NCI-H128 (cell line): ENCODE data around the gene CC2D1A.
A peak's percentile ranks its signal among the peaks of the same experiment; 100 is the strongest.

ENCODE experiments used
- DNase-seq: peaks from one replicate; lab custom pipeline; 2025; ENCODE audit not compliant: unreplicated experiment; lab: John Stamatoyannopoulos, UW

Gene CC2D1A

DNA sequence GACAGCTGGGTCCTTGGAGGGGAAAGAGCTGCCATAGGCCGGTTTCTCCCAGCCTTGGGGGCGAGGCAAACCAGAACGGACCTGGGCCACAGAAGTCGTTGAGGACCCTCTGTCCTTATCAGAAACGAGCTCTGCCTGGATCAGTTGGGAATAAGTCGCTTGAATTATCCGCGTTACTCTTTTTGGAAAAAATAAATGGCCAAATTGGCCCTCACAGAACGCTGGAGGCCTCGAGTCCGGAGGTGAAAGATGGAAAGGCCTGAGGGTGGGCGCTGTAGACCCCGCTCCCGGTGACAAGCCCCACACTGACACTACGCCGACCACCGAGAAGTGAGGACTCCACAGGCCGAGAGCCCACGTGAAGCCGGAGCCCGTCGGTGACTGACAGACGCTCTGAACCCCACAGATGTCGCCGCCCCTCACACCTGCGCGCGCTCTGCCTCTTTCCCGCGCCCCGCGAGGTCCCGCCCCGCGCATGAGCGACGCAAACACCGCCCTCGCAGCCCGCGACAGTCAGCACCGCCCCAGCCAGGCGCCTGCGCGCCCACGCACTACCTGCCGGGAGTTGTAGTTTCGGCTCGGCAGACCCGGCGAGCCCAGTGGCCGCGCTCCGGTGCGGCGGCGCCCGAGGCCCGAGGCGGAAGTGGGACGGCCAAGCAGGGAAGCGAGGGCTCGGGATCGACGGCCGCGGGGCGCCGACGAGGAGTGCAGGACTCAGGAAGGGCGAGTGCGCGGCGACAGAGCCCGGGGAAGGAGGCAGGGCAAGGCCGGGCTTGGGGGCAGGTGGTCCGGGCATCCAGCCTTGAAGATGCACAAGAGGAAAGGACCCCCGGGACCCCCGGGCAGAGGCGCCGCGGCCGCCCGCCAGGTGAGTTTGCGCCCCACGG, at the start of gene CC2D1A, which contains the start of gene BRME1:
TSS of gene CC2D1A (plus strand) at position 568 of the 887 bp plus-strand sequence. CDS start at position 809, 241 bp downstream.
TSS of gene BRME1 (minus strand) at position 484 of the 887 bp plus-strand sequence. CDS start 1,225 bp downstream, outside the sequence.
- DNase-seq, result peak; percentile 88

GRCh38 chr19:13856497-13856896, 49.5 kb upstream of the CC2D1A start:
- no peak for DNase-seq

DNA sequence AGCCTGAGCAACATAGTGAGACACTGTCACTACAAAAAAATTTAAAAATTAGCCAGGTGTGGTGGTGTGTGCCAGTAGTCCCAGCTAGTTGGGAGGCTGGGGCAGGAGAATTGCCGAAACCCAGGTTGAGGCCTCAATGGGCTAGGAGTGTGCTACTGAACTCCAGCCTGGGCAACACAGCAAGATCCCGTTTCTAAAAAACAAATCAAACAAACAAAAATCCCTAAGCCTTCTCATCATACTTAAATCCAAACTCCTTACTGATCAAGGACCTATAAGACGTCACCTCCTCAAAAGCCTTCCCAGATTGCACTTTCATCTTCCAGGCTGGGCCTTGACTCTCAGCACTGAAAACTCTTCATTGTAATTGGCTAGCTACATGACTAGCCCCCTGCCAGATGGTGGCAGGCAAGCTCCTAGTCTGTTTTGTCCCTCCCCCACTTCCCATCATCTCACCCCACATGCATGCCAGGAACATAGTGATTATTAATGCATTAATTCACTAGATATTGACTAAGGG, 46.6 kb upstream of the CC2D1A start:
- DNase-seq, result no peak

- DNase-seq, result no peak
Measured at GRCh38 chr19:13860679-13861391, 45.2 kb upstream of the CC2D1A start.

DNA sequence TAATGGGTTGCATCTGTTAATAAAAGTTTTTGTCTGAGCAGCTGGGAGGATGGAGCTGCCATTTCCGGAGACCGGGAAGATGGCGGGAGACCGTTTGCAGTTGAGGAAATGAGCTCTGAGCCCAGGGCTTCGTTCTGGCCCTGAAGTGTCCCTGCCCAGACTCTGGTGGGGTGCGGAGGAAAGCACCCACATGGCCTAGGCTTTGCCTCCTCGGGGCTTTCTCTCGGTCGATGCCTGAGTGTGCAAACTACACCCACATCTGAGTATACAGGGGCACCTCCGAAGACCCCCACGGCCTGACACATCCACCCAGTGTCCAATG, 44.6 kb upstream of the CC2D1A start:
- no peak for DNase-seq

DNA sequence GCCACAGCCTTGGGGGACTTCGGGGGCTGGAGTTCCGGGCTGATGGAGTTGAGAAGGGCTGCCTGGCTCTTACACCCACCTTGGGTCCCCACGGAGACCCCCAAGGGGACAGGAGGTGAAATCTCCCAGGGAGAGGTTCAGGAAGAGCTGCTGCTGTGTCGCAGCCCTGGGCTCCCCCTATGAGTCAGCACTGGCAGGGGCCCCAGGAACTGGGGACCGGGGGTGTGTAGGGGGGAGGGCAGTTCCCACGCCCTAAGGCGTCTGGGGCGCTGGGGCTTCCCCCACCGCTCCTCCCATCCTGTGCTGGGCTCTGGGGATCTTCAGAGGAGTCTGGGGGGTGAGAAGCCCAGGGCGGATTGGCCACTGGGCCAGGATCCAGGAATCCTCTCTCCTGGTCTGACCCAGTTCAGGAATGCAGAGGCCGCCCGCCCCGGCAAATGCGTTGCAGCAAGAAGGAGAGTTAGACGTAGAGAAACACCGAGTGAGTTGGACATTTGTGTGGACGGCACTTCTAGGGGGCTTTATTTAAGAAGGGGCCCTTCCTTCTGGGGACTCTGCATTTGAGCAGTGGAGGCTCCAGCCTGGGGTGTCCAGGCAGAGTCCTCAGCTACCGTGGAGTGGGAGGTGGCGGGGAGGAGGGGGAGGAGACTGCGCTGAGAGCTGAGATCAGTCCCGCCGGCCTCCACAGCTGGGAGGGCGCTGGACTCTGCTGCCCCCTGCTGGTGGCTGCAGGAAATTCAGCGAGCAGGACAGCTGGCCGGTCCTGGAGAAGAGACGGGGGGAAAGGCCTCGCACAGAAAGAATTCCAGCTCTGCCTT, 44.1 kb upstream of the CC2D1A start:
- peak; percentile 55 for DNase-seq

- DNase-seq, result no peak
Measured at GRCh38 chr19:13864046-13864666, 41.8 kb upstream of the CC2D1A start.

DNA sequence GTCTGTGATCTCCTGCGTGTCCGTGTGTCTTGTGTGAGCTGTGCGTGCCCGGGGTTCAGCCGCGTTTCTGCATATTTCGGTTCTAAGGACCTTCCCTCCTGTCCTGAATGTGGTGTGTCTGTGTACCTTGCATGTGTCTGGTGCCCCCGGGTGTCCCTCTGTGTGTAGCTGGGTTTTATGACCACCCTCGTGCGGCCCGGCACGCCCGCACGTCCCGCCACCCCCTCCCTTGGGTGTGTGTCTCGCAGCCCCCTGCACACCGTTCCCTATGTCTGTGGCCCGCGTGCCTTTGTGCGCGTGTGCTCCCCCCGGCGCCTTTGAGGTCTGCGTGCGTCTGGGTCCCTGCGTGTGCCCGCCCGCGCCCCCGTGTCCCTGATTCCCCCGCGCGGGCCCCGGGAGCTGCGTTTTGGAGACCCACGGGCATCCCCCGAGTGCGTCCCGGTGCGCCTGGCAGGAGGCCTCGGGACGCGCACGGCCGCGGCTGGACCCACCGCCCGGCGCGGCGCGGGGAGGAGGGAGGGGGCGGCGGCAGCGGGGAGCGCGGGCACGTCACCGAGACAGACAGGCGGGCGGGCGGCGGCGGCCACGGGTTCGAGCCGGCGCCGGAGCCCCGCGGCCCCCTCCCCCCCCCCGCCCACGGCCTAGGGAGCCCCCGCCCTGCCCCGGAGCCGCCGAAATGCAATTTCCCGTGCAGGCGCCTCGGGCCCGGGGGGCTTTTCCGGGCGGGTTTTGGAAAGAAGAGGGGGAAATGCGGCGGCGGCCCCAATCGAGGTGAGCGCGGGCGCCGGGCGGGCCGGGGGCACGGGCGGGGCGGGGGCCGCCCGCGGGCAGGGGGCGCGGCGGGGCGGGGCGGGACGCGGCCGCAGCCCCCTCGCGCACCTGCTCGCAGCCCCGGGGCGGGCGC, 41.1 kb upstream of the CC2D1A start:
- no peak for DNase-seq

DNA sequence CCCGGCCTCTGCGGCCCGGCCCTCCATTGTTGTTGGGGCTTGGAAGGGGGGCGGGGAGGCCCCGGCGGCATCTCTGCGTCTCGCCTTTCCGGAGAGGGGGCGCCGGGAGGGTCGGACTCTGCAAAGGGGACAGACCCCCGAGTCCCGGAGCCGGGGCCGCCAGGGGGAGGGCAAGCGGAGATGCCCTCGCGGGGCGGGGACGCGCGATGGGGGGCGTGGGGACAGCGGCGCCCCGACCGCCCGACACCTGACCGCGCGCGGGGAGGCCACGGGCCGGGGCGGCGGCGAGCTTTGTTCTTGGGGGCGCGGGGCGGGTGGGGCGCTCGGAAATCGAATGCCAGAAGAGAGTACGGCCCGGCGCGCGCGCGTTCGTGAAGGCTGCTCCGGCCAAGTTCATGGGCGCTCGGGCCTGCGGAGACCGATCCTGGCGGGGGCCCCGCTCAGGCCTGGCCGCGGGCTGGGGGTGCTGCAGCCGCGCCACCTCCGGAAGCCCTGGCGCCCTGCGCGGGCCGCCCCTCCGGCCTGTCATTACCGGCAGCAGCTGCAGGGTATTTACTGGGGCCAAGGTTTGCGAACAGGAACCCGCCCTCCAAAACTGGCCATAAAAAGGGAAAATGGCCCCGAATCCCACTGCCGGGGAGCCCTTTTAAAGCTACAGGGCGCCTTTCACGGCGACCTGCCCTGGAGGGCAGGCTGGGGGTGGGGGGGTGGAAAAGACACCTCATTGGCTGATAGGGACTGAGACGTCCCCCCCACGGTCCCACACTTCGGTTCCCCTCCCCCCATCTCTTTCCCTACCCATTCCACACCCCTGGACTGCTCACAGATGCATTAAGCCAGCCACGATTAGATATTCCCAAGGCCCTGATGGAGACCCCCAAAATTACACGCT, 40.2 kb upstream of the CC2D1A start:
- DNase-seq, result no peak

- DNase-seq, result no peak
Measured at GRCh38 chr19:13866463-13867046, 39.4 kb upstream of the CC2D1A start.

DNA sequence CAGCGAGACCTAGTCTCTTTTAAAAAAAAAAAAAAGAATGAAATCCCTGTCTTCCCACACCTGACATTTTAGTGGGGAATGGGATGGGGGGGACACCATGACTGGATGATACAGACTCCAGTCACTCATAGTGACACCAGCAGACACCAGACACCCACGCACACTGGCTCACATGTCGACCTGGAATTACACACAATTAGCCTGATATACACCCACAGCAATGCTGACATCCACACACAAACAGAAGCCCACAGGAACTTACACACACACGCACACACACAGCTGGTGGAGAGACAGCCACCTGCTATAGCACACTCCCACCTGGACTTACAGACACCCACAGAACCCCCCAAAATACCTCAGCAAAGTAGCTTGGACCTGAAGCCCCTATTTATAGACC, 37.3 kb upstream of the CC2D1A start:
- DNase-seq, result no peak

GRCh38 chr19:13869281-13869680, 36.7 kb upstream of the CC2D1A start:
- DNase-seq, result no peak

DNA sequence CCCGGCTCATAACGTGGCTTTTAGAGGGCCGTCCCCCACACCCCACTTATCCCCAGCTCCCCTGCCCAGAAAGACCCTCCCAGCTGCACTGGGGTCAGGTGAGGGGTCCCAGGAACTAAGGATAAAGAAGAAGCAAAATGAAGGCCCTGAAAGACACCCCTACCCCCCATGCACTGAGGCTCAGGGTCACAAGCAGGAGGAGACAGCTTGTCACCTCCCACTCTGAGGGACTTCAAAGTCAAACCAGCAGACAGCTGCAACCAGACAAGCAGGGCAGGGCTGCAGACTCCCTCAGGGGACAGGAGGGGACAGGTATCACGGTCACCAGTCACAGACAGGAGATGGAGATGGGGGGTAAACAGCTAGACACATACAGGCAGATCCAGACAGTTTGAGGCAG, 35.1 kb upstream of the CC2D1A start:
- DNase-seq, result no peak

DNA sequence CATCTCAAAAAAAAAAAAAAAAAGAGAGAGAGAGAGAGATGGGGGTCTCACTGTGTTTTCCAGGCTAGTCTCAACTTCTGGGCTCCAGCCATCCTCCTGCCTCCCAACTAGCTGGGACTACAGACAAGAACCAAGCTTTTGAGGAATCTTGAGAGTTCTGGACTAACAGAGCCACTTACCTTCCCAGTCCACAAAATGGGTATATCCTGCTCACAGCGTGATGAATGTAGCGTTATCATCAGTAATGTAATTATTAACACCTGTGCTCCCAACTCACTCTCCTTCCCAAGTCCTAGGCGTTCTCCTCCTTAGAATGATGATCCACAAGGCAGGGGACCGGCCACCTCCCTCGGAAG, 33.7 kb upstream of the CC2D1A start:
- no peak for DNase-seq

- no peak for DNase-seq
Measured at GRCh38 chr19:13872695-13873389, 33.2 kb upstream of the CC2D1A start.

DNA sequence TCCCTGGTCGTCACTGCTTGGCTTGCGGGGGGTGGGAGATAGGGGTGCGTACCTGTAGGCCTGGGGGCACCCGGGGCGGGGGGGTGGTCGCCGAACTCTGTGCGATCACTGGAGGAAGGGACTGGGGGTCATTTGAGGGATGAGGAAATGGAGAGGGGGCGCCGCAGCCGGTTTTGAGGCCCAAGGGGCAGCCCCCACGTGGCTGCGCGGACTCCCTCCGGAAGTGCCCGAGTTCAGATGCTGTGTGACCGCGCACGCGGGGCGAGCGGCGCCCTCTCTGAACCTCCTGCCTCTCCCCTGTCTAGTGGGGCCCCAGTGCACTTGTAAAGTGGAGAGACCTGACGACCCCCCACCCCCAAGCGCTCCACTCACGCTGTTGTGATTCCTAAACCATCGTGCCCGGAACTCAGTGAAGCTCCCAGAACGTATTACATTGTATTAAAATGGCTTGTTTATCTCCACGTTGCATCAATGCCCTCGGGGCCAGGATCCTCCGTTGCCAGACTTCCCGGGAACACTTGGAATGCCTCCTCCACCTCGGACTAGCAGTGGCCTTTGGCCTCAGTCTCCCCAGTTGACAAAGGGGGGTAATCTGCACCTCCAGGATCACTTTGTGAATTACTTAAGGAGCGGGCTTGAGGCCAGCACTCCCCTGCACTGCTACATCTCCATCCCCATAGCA, 32.0 kb upstream of the CC2D1A start:
- no peak for DNase-seq

DNA sequence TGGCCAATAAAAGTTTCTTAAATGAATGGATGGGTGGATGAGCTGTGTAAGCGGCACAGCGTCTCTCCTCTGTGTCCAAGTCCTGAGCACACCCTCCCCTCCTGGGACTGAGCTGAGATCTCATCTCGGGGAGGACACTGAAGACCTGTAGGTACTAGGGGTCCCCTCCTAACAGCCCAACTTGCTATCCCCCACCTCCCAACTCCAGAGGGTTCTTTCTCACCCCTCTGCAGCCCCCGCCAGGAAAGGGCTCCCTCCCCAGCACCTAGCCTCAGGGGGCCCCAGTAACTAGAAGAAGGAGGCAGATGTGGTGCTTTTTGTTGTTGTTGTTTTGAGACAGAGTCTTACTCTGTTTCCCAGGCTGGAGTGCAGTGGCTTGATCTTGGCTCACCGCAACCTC, 30.2 kb upstream of the CC2D1A start:
- no peak for DNase-seq
